NT2/D1 (cell line): Measurements from ENCODE around the gene RSAD1.

ENCODE experiments used
- SUZ12 ChIP-seq: IDR thresholded peaks from 2 replicates; pipeline ENCODE4 v1.6.1; 2011; ENCODE audit not compliant: insufficient read length, insufficient read depth; ENCODE audit errors: extremely low read depth
- ZNF274 ChIP-seq: IDR thresholded peaks from 2 replicates; pipeline ENCODE4 v1.6.1; 2011; ENCODE audit warnings: mild to moderate bottlenecking, low read depth, low read length

DNA sequence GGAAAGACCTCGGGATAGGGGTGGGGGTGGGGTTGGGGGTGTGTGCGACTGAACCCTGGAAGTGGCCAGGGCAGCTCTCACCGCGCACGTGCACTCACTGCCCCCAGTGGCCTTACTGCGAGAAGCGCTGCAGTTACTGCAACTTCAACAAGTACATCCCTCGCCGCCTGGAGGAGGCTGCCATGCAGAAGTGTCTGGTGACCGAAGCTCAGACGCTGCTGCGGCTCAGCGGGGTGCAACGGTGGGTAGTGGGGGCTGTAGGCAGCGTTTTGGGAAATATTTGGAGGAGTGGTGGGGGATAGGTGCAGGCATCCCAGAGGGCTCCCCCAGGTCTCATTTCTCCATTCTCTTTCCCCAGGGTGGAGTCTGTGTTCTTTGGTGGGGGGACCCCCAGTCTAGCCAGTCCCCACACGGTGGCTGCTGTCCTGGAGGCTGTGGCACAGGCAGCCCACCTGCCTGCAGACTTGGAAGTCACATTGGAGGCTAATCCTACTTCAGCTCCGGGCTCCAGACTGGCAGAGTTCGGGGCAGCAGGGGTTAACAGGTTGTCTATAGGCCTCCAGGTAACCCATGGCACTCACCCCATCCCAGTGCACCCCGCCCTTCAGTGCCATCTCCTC, 972 bp downstream of the RSAD1 start:
- TF ChIP-seq ZNF274 (no peak), SUZ12 (no peak)
